ENCODE data around the gene TBC1D3B. TPM values are rescaled to one million over a fixed set of nuclear protein-coding genes. Genes with fewer than 3 reads are reported as not detected.

TBC1D3B gene
- total and polyA plus RNA-seq, 10 of the 15 experiments (the other 5 are each of a cell fraction or from before 2014, with no cell fraction given) = 0.67 to 8.5 (median 1.7) TPM; not detected in 2

- no peak for TF ChIP-seq YY1 (IDR thresholded peaks at IDR 0.05; ENCODE audit: low read depth, low read length)
- no peak for TF ChIP-seq SRF (IDR thresholded peaks at IDR 0.05; ENCODE audit: low read depth in 2 of 2, low read length in 2 of 2)
- no peak for TF ChIP-seq RB1 (IDR thresholded peaks at IDR 0.05; ENCODE audit: borderline replicate concordance)
- TF ChIP-seq KAT2A (conservative IDR thresholded peaks at IDR 0.05; ENCODE audit: control insufficient read depth, low read depth, low read length) = no peak
- TF ChIP-seq YBX1 (IDR thresholded peaks at IDR 0.05) = no peak
- no peak for TF ChIP-seq HDGF (IDR thresholded peaks at IDR 0.05)
- no peak for TF ChIP-seq ZZZ3 (IDR thresholded peaks at IDR 0.05; ENCODE audit: control insufficient read depth, insufficient read length, low read depth)
- TF ChIP-seq EZH2 (IDR thresholded peaks at IDR 0.05; ENCODE audit: borderline replicate concordance, control insufficient read depth, low read depth, low read length) = no peak
These were observed 44.0 kb downstream of the TBC1D3B start (continued) for GRCh38 chr17:36132421-36132831.

GRCh38 chr17:36131931-36132330 is 44.5 kb downstream of the TBC1D3B start:
- Histone ChIP-seq H3K4me2 (ENCODE audit: control insufficient read depth, insufficient read depth) (peak overlapping the region; percentile 45; the same call in 1 of the 2 replicates), H3K27me3 (replicated peaks in 1 of 2; ENCODE audit: control insufficient read depth in 2 of 2, insufficient read depth in 2 of 2, low read length in 1 of 2) (no peaks in the 10 kb centered on the region), H3K4me1 (ENCODE audit: control insufficient read depth, insufficient read depth, low read length) (peaks cover 43% of the 10 kb centered on the region), H3K27ac (ENCODE audit: control insufficient read depth, insufficient read depth) (no peak overlapping the region), H3K9me3 (replicated peaks; ENCODE audit: control insufficient read depth, insufficient read depth, low read length) (no peaks in the 10 kb centered on the region; the same call in 2 of the 3 replicates), H3K79me2 (ENCODE audit: control insufficient read depth, insufficient read depth, low read length) (no peaks in the 10 kb centered on the region), H3K4me3 (no peak overlapping the region), H2AFZ (ENCODE audit: control insufficient read depth, low read depth, low read length) (no peak overlapping the region), H3K36me3 (ENCODE audit: control insufficient read depth in 2 of 2, insufficient read depth in 2 of 2, low read length in 1 of 2) (no peaks in the 10 kb centered on the region), H4K20me1 (ENCODE audit: control insufficient read depth, insufficient read depth) (no peaks in the 10 kb centered on the region), H3K9ac (ENCODE audit: control insufficient read depth, insufficient read depth, low read length) (no peak overlapping the region)
- 0 out of 2 replicates have a peak, but pooled peaks have one; percentile 19 for TF ChIP-seq CREM (IDR thresholded peaks at IDR 0.05; ENCODE audit: low read depth)
- TF ChIP-seq EP300 (IDR thresholded peaks at IDR 0.05; ENCODE audit: borderline replicate concordance in 1 of 2, control insufficient read depth in 1 of 2, low read depth in 2 of 2, low read length in 2 of 2) = 0 out of 4 replicates have a peak, but pooled peaks of 1 of the 2 experiments have one; percentile 6
- no peak for TF ChIP-seq CEBPB (IDR thresholded peaks at IDR 0.05; ENCODE audit: borderline replicate concordance in 1 of 2, low read depth in 2 of 2, low read length in 2 of 2)
- 0 out of 2 replicates have a peak, but pooled peaks have one; percentile 21 for TF ChIP-seq BMI1 (IDR thresholded peaks at IDR 0.05; ENCODE audit: borderline replicate concordance)
- SMC1A ChIA-PET (ENCODE audit: uncharacterized antibody, unreplicated experiment) = interaction anchor here (1.2 to 11.5 kb wide), 14 partner anchors 12 to 255 kb away, joined by 3 to 128 read pairs (median 10); partner anchors contain the start of genes CCL3 and CCL4
- no TSS peak for BruUV-seq (replicated peaks)
- no peak for FAIRE-seq
- ATAC-seq = peak; percentile 75
- intact Hi-C loops (cut with micrococcal nuclease; ENCODE audit: unreplicated experiment) (loop anchor here (5.0 kb wide), 1 partner anchor 40 kb away; the partner anchor contains the start of gene CCL3), in situ Hi-C loops (cut with MboI) (loop anchor here (25.0 kb wide), 1 partner anchor 355 kb away; the partner anchor contains the start of gene ZNHIT3)
- WGBS (ENCODE audit: insufficient coverage, insufficient replicate concordance, low lambda C conversion rate, missing lambda C conversion rate) = 94% methylated on average over 3 of the region's 3 CpGs
- RAD21 ChIA-PET (ENCODE audit: unreplicated experiment) = interaction anchor here (0.6 to 6.3 kb wide), 15 partner anchors 10 to 245 kb away, joined by 3 to 58 read pairs (median 8); partner anchors contain the start of genes CCL3, CCL3L1, CCL3L3 and CCL4
- POLR2A ChIA-PET = interaction anchor here (1.0 to 3.1 kb wide), 6 partner anchors 9 to 42 kb away, joined by 5 to 14 read pairs (median 6); partner anchors contain the start of gene CCL3
- no peak for DNase-seq (ENCODE audit: low read depth, low spot score)
- CTCF ChIA-PET = interaction anchor here (0.6 to 4.9 kb wide), 9 partner anchors 8 to 162 kb away, joined by 3 to 28 read pairs (median 14); partner anchors contain the start of gene CCL3
